Measurements from ENCODE around the gene RIMS4.

The RIMS4 gene

GRCh38 chr20:44723391-44723790, 87.0 kb downstream of the RIMS4 start:
- ATAC-seq (ENCODE audit: insufficient read depth, low read depth) (no peak), DNase-seq (no peak)
- Histone ChIP-seq H3K4me2 (ENCODE audit: insufficient read depth, low read length) (no peak overlapping the region), H3K27ac (ENCODE audit: low read length) (no peak overlapping the region), H3K4me3 (ENCODE audit: low read depth in 1 of 2, low read length in 2 of 2) (no peak overlapping the region), H2AFZ (ENCODE audit: low read depth, low read length) (no peak overlapping the region), H3K27me3 (ENCODE audit: insufficient read depth, low read length, poor library complexity) (no peaks in the 10 kb centered on the region), H3K79me2 (ENCODE audit: insufficient read depth, low read length) (no peaks in the 10 kb centered on the region), H3K36me3 (ENCODE audit: insufficient read depth, low read length) (no peaks in the 10 kb centered on the region), H4K20me1 (ENCODE audit: insufficient read depth, low read length) (no peaks in the 10 kb centered on the region), H3K4me1 (ENCODE audit: insufficient read depth, low read length) (no peaks in the 10 kb centered on the region), H3K9ac (ENCODE audit: low read depth, low read length) (no peak overlapping the region), H3K9me3 (ENCODE audit: insufficient read depth, low read length, severe bottlenecking) (no peaks in the 10 kb centered on the region)
- TF ChIP-seq EZH2 (IDR thresholded peaks at IDR 0.05; ENCODE audit: borderline replicate concordance, low read depth, low read length, severe bottlenecking) = no peak
- TF ChIP-seq CTCF (IDR thresholded peaks at IDR 0.05; ENCODE audit: borderline replicate concordance, extremely low read depth, low read length, poor library complexity, severe bottlenecking) = no peak

GRCh38 chr20:44722990-44723389, 87.4 kb downstream of the RIMS4 start:
- DNase-seq = no peak
- H2AFZ ChIP-seq (ENCODE audit: low read depth, low read length) = no peak overlapping the region
- H3K4me2 ChIP-seq (ENCODE audit: insufficient read depth, low read length) = no peak overlapping the region
- ATAC-seq (ENCODE audit: insufficient read depth, low read depth) = no peak
- no peaks in the 10 kb centered on the region for H3K27me3 ChIP-seq (ENCODE audit: insufficient read depth, low read length, poor library complexity)
- H3K36me3 ChIP-seq (ENCODE audit: insufficient read depth, low read length) = no peaks in the 10 kb centered on the region
- TF ChIP-seq CTCF (IDR thresholded peaks at IDR 0.05; ENCODE audit: borderline replicate concordance, extremely low read depth, low read length, poor library complexity, severe bottlenecking) (no peak), EZH2 (IDR thresholded peaks at IDR 0.05; ENCODE audit: borderline replicate concordance, low read depth, low read length, severe bottlenecking) (no peak)
- H3K4me1 ChIP-seq (ENCODE audit: insufficient read depth, low read length) = no peaks in the 10 kb centered on the region
- no peaks in the 10 kb centered on the region for H3K9me3 ChIP-seq (ENCODE audit: insufficient read depth, low read length, severe bottlenecking)
- no peak overlapping the region for H3K27ac ChIP-seq (ENCODE audit: low read length)
- H4K20me1 ChIP-seq (ENCODE audit: insufficient read depth, low read length) = no peaks in the 10 kb centered on the region
- no peaks in the 10 kb centered on the region for H3K79me2 ChIP-seq (ENCODE audit: insufficient read depth, low read length)
- no peak overlapping the region for H3K4me3 ChIP-seq (ENCODE audit: low read depth in 1 of 2, low read length in 2 of 2)
- H3K9ac ChIP-seq (ENCODE audit: low read depth, low read length) = no peak overlapping the region

GRCh38 chr20:44721785-44722054, 88.6 kb downstream of the RIMS4 start:
- no peak overlapping the region for H3K4me3 ChIP-seq (ENCODE audit: low read depth in 1 of 2, low read length in 2 of 2)
- H3K79me2 ChIP-seq (ENCODE audit: insufficient read depth, low read length) = no peaks in the 10 kb centered on the region
- no peak overlapping the region for H3K9ac ChIP-seq (ENCODE audit: low read depth, low read length)
- H3K9me3 ChIP-seq (ENCODE audit: insufficient read depth, low read length, severe bottlenecking) = no peaks in the 10 kb centered on the region
- DNase-seq (no peak), ATAC-seq (ENCODE audit: insufficient read depth, low read depth) (no peak)
- no peaks in the 10 kb centered on the region for H3K27me3 ChIP-seq (ENCODE audit: insufficient read depth, low read length, poor library complexity)
- no peak overlapping the region for H3K4me2 ChIP-seq (ENCODE audit: insufficient read depth, low read length)
- H4K20me1 ChIP-seq (ENCODE audit: insufficient read depth, low read length) = no peaks in the 10 kb centered on the region; the same call in 1 of the 2 replicates
- H3K4me1 ChIP-seq (ENCODE audit: insufficient read depth, low read length) = no peaks in the 10 kb centered on the region
- H2AFZ ChIP-seq (ENCODE audit: low read depth, low read length) = no peak overlapping the region
- H3K27ac ChIP-seq (ENCODE audit: low read length) = no peak overlapping the region
- no peaks in the 10 kb centered on the region for H3K36me3 ChIP-seq (ENCODE audit: insufficient read depth, low read length)
- TF ChIP-seq CTCF (IDR thresholded peaks at IDR 0.05; ENCODE audit: borderline replicate concordance, extremely low read depth, low read length, poor library complexity, severe bottlenecking) (no peak), EZH2 (IDR thresholded peaks at IDR 0.05; ENCODE audit: borderline replicate concordance, low read depth, low read length, severe bottlenecking) (no peak)

Data from DND-41 (cell line).